GM10266 (cell line): ENCODE results near the gene SUPT3H.

Experiments used
- DNase-seq: peaks from one replicate; pipeline ENCODE4 v3.0.0; 2012; ENCODE audit errors: extremely low spot score
- CTCF ChIP-seq: IDR thresholded peaks from 2 replicates; pipeline ENCODE4 v1.5.1; 2012; ENCODE audit warnings: mild to moderate bottlenecking, low read depth; ENCODE audit not compliant: control insufficient read depth, insufficient read depth; ENCODE audit errors: missing control alignments

The SUPT3H gene

GRCh38 chr6:44956396-44956795 is 421.3 kb downstream of the SUPT3H start:
- DNase-seq, result no peak
- no peak for TF ChIP-seq CTCF

GRCh38 chr6:44955145-44955544 is 422.6 kb downstream of the SUPT3H start:
- no peak for DNase-seq
- TF ChIP-seq CTCF, result no peak

- no peak for DNase-seq
- TF ChIP-seq CTCF, result no peak
These were observed 423.5 kb downstream of the SUPT3H start for GRCh38 chr6:44954281-44954680.

- DNase-seq, result no peak
- no peak for TF ChIP-seq CTCF
These were observed 426.4 kb downstream of the SUPT3H start for GRCh38 chr6:44951253-44951747.

GRCh38 chr6:44949596-44950201 is 428.0 kb downstream of the SUPT3H start:
- DNase-seq, result no peak
- no peak for TF ChIP-seq CTCF

GRCh38 chr6:44943541-44943940 is 434.2 kb downstream of the SUPT3H start:
- DNase-seq, result no peak
- no peak for TF ChIP-seq CTCF

GRCh38 chr6:44942798-44943197 is 434.9 kb downstream of the SUPT3H start:
- no peak for DNase-seq
- no peak for TF ChIP-seq CTCF
